Body of pancreas (tissue), 4 donors: ENCODE measurements around the gene PUS7. TPM values are rescaled to one million over a fixed set of nuclear protein-coding genes. Genes with fewer than 3 reads are reported as not detected.

ENCODE experiments used
- ATAC-seq: fragments of 150-250 bp; one replicate; pipeline ENCODE4 v1.9.1; 2016
- DNase-seq, 4 donors: peaks; one replicate each; pipeline ENCODE4 v3.0.0-alpha.2; 2019
- H3K27ac ChIP-seq, 4 donors: fragments of 200-600 bp; sonication (generic); 1 replicate in 3 of 4; 2 replicates in 1 of 4; pipeline versions ENCODE4 v1.5.1 to v1.6.1; 2016 to 2019; ENCODE audit warnings: mild to moderate bottlenecking in 1 of 4, mixed read lengths in 1 of 4, moderate library complexity in 1 of 4
- H3K27me3 ChIP-seq, 2 donors: fragments of 200-600 bp; sonication (generic); one replicate each; pipeline ENCODE4 v1.6.0; 2016; ENCODE audit warnings: mild to moderate bottlenecking in 1 of 2
- H3K36me3 ChIP-seq, 2 donors: fragments of 200-600 bp; sonication (generic); replicated peaks in 1 of 2; 2 replicates each; pipeline ENCODE4 v1.5.1; 2016; ENCODE audit warnings: low read depth in 2 of 2; ENCODE audit not compliant: insufficient read depth in 1 of 2
- H3K4me1 ChIP-seq: fragments of 200-600 bp; sonication (generic); one replicate; pipeline ENCODE4 v1.6.0; 2016
- H3K4me3 ChIP-seq, 2 donors: fragments of 200-600 bp; sonication (generic); 1 replicate in 1 of 2; 2 replicates in 1 of 2; pipeline ENCODE4 v1.5.1; 2016 to 2019
- H3K9me3 ChIP-seq, 3 donors: fragments of 200-600 bp; sonication (generic); 1 replicate in 2 of 3; 2 replicates in 1 of 3; pipeline ENCODE4 v1.5.1; 2016
- POLR2A ChIP-seq, 3 donors: fragments of 450-650 bp; IDR thresholded peaks; one replicate each; pipeline ENCODE4 v1.6.1; 2016; ENCODE audit warnings: antibody characterized with exemption in 3 of 3, mild to moderate bottlenecking in 2 of 3
- WGBS, 2 donors: methylation state at CpG; one replicate each; pipeline ENCODE4 v1.1.5; 2017; 5-methylcytosine and 5-hydroxymethylcytosine counted together
- intact Hi-C: fragments of 100-400 bp; cut with DNase I; formaldehyde crosslinking; loops from one replicate; pipeline ENCODE4 v1.15.1; 2023
- total RNA-seq, 2 donors: library from RNA; depleted of rRNA; stranded (reverse); fragments of >200 nt; gene quantifications; one replicate each; pipeline ENCODE4 v1.1.0, GENCODE V29; 2016
- TF ChIP-seq, protein P1 (sequence below), 7 experiments: fragments of 450-650 bp in 4 of 7; fragments of 200-600 bp in 3 of 7; sonication (generic) in 3 of 7; IDR thresholded peaks; one replicate each; pipeline ENCODE4 v1.5.1; 2016 to 2019; ENCODE audit warnings: antibody characterized with exemption in 7 of 7

The PUS7 gene
- total RNA-seq, 2 donors from 2014 or later: 10.6 to 11.9 TPM

DNA sequence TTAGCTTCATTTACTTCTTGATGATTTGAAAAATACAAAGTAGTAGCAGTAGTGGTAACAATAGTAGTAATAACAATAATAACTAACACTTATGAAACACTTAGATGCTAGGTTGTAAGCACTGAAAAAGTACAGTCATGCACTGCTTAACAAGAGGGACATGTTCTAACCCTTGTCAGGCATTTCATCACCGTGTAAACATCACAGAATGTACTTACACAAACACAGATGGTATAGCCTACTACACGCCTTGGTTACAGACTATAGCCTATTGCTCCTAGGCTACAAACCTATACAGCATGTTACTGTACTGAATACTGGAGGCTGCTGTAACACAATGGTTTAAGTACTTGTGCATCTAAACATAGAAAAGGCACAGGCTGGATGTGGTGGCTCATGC lies 60.6 kb downstream of the PUS7 start:
- intact Hi-C loops: no loop called here
- no peak for TF ChIP-seq POLR2A (IDR thresholded peaks at IDR 0.05)
- TF ChIP-seq, protein P1, sequence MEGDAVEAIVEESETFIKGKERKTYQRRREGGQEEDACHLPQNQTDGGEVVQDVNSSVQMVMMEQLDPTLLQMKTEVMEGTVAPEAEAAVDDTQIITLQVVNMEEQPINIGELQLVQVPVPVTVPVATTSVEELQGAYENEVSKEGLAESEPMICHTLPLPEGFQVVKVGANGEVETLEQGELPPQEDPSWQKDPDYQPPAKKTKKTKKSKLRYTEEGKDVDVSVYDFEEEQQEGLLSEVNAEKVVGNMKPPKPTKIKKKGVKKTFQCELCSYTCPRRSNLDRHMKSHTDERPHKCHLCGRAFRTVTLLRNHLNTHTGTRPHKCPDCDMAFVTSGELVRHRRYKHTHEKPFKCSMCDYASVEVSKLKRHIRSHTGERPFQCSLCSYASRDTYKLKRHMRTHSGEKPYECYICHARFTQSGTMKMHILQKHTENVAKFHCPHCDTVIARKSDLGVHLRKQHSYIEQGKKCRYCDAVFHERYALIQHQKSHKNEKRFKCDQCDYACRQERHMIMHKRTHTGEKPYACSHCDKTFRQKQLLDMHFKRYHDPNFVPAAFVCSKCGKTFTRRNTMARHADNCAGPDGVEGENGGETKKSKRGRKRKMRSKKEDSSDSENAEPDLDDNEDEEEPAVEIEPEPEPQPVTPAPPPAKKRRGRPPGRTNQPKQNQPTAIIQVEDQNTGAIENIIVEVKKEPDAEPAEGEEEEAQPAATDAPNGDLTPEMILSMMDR (IDR thresholded peaks at IDR 0.05): no peak

DNA sequence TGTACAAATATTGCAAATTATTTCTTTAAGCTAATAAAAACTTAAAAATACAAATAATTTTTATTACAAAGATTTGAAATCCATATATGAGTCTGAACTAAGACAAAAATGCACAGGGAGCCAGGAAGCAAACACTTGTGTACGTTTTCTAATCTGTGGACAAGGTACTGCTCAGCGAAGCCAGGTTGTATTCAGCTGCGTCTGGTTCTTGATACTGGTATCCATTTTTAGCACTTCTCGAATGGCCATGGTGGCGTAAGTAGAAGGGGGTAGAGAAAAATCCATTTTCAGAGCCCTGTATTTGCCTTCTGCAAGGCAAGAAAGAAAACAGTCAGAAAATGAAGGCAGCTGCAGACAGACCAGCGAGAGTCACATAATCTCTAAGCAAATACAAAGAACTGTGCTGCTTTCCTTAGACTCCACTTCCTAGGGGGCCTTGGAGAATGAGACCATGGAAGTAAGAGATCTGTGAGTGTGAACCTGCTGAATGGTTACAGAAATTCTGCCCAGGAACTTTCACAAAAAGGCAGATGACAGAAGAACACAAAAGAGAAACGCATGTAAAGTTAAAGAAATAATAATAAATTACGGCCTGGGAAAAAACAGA lies 64.3 kb downstream of the PUS7 start:
- Histone ChIP-seq H3K4me1 (peaks cover under 1% of the 10 kb centered on the region), H3K9me3 (no peaks in the 10 kb centered on the region), H3K4me3 (no peak overlapping the region), H3K27me3 (no peaks in the 10 kb centered on the region), H3K27ac (no peak overlapping the region), H3K36me3 (peaks cover 0 to 3% of the 10 kb centered on the region in 2 donors)
- 87 to 90% methylated on average over 8 of the region's 8 CpGs for WGBS, 2 donors
- intact Hi-C loops: no loop called here
- no peak for DNase-seq
- no peak for ATAC-seq
- TF ChIP-seq, protein P1 (IDR thresholded peaks at IDR 0.05): no peak
- no peak for TF ChIP-seq POLR2A (IDR thresholded peaks at IDR 0.05)

More for the DNA sequence above, 60.6 kb downstream of the PUS7 start:
- no peak for ATAC-seq
- H3K9me3 ChIP-seq: no peaks in the 10 kb centered on the region
- H3K27me3 ChIP-seq: no peaks in the 10 kb centered on the region
- WGBS, 2 donors: 64 to 92% methylated on average over 2 of the region's 2 CpGs
- no peak overlapping the region for H3K27ac ChIP-seq
- DNase-seq: no peak
- H3K4me3 ChIP-seq: no peak overlapping the region
- H3K36me3 ChIP-seq: peaks cover 0 to 3% of the 10 kb centered on the region in 2 donors
- peaks cover 7% of the 10 kb centered on the region for H3K4me1 ChIP-seq

DNA sequence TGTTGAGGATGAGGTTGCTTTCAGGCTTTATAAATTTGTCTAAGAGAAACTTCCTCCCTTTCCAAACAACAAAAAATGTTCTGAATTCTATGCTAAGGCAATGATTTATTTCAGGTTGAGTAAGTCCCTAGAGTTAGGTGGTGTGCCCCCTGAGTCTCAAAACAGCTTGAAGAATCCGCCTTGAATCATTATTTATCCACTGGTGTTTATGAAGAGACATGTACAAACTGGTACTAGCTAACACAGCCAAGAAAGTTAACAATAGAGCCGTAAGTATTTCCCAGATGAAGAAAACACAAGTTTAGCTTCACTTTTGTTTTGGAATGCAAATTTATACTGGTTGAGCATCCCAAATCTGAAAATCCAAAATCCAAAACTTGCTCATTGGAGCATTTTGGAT lies 67.2 kb downstream of the PUS7 start:
- DNase-seq (no peak), ATAC-seq (no peak)
- H3K36me3 ChIP-seq: no peaks in the 10 kb centered on the region
- no peaks in the 10 kb centered on the region for H3K4me1 ChIP-seq
- no peak overlapping the region for H3K4me3 ChIP-seq
- H3K9me3 ChIP-seq: no peaks in the 10 kb centered on the region
- H3K27ac ChIP-seq: no peak overlapping the region
- 64 to 65% methylated on average over 2 of the region's 2 CpGs for WGBS, 2 donors
- intact Hi-C loops: no loop called here
- TF ChIP-seq, protein P1 (IDR thresholded peaks at IDR 0.05): no peak
- TF ChIP-seq POLR2A (IDR thresholded peaks at IDR 0.05): no peak
- no peaks in the 10 kb centered on the region for H3K27me3 ChIP-seq

DNA sequence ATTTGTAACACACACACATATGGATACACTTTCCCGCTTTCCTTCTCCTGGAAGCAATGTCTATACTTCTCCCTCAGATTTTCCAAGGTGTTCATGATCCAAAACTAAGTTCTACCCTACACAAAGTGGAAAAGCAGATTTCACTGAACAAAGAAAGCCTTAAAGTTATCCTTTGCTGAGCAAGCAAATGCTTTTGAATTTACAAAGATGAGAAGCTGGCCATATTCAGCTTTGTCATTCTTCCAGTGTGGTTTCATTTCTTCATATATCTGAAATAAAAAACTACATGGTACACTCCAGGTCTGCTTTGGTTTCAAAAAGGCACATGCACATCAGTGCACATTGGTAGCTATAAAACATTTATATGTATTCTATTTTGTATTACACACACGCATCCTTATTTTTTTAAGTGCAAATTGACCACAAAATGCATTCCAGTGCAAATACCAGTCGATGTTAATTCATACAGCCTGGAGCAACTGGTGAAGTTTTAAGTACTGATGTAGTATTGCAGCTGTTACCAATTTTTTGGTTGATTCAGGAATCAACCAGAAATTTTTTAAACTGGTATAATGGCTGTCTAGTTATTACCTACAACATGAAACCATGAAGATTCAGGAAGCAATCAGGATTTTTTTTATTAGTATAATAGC lies 67.8 kb downstream of the PUS7 start:
- 48 to 59% methylated on average over 3 of the region's 3 CpGs for WGBS, 2 donors

More for the DNA sequence above, 67.8 kb downstream of the PUS7 start:
- intact Hi-C loops: no loop called here
- DNase-seq: no peak
- Histone ChIP-seq H3K27ac (no peak overlapping the region), H3K4me3 (no peak overlapping the region), H3K4me1 (no peaks in the 10 kb centered on the region), H3K27me3 (no peaks in the 10 kb centered on the region), H3K36me3 (no peaks in the 10 kb centered on the region), H3K9me3 (no peaks in the 10 kb centered on the region)
- TF ChIP-seq POLR2A (IDR thresholded peaks at IDR 0.05): no peak
- TF ChIP-seq, protein P1 (IDR thresholded peaks at IDR 0.05): no peak
- ATAC-seq: no peak
